Trophoblast cell (in vitro differentiated cells and primary cell): Measurements from ENCODE around the gene ARMC5.

Experiments
- DNase-seq, 2 donors: peaks; one replicate each; pipeline ENCODE4 v3.0.0-alpha.2; 2016
- H2AFZ ChIP-seq: 2 replicates; pipeline ENCODE4 v1.6.1; 2013; ENCODE audit warnings: low read length, moderate library complexity, mild to moderate bottlenecking; ENCODE audit not compliant: insufficient read depth, poor library complexity
- H2AK5ac ChIP-seq: 2 replicates; pipeline ENCODE4 v1.6.1; 2013; ENCODE audit warnings: mild to moderate bottlenecking, low read length
- H2BK120ac ChIP-seq: 2 replicates; pipeline ENCODE4 v1.6.1; 2013; ENCODE audit warnings: low read length, mild to moderate bottlenecking, moderate library complexity; ENCODE audit not compliant: insufficient read depth, poor library complexity
- H2BK12ac ChIP-seq: 2 replicates; pipeline ENCODE4 v1.6.1; 2013; ENCODE audit warnings: mild to moderate bottlenecking, low read length, moderate library complexity
- H2BK5ac ChIP-seq: 2 replicates; pipeline ENCODE4 v1.6.1; 2013; ENCODE audit warnings: low read length, low read depth, moderate library complexity, mild to moderate bottlenecking; ENCODE audit not compliant: poor library complexity
- H3K14ac ChIP-seq: 2 replicates; pipeline ENCODE4 v1.6.1; 2013; ENCODE audit warnings: mild to moderate bottlenecking, low read length
- H3K18ac ChIP-seq: 2 replicates; pipeline ENCODE4 v1.6.1; 2013; ENCODE audit warnings: mild to moderate bottlenecking, low read length
- H3K23ac ChIP-seq: 2 replicates; pipeline ENCODE4 v1.6.1; 2013; ENCODE audit warnings: low read length
- H3K27ac ChIP-seq: 2 replicates; pipeline ENCODE4 v1.5.1; 2013; ENCODE audit warnings: low read depth, mild to moderate bottlenecking, inconsistent platforms, low read length, moderate library complexity
- H3K27me3 ChIP-seq: 2 replicates; pipeline ENCODE4 v1.6.1; 2013; ENCODE audit warnings: inconsistent platforms, mild to moderate bottlenecking, low read length, moderate library complexity; ENCODE audit not compliant: insufficient read depth
- H3K36me3 ChIP-seq, 2 experiments: 1 replicate in 1 of 2; 2 replicates in 1 of 2; pipeline ENCODE4 v1.6.1; 2013; ENCODE audit warnings: low read length in 2 of 2, mild to moderate bottlenecking in 2 of 2, moderate library complexity in 1 of 2; ENCODE audit not compliant: insufficient read depth in 2 of 2, control insufficient read depth in 1 of 2
- H3K4ac ChIP-seq: 2 replicates; pipeline ENCODE4 v1.6.1; 2013; ENCODE audit warnings: low read depth, mild to moderate bottlenecking, low read length, moderate library complexity
- H3K4me1 ChIP-seq, 2 experiments: 1 replicate in 1 of 2; 2 replicates in 1 of 2; pipeline ENCODE4 v1.6.1; 2013; ENCODE audit warnings: low read length in 2 of 2, mild to moderate bottlenecking in 2 of 2, moderate library complexity in 1 of 2; ENCODE audit not compliant: insufficient read depth in 2 of 2, control insufficient read depth in 1 of 2
- H3K4me2 ChIP-seq: 2 replicates; pipeline ENCODE4 v1.6.1; 2013; ENCODE audit warnings: inconsistent platforms, mild to moderate bottlenecking, low read length, moderate library complexity
- H3K4me3 ChIP-seq: 2 replicates; pipeline ENCODE4 v1.5.1; 2013; ENCODE audit warnings: mild to moderate bottlenecking, low read depth, low read length, inconsistent platforms
- H3K79me1 ChIP-seq: one replicate; pipeline ENCODE4 v1.6.1; 2013; ENCODE audit warnings: low read length
- H3K79me2 ChIP-seq: 2 replicates; pipeline ENCODE4 v1.6.1; 2013; ENCODE audit warnings: low read length, mild to moderate bottlenecking; ENCODE audit not compliant: control insufficient read depth, insufficient read depth, poor library complexity
- H3K9ac ChIP-seq: 2 replicates; pipeline ENCODE4 v1.6.1; 2013; ENCODE audit warnings: mild to moderate bottlenecking, low read length
- H3K9me3 ChIP-seq: 2 replicates; pipeline ENCODE4 v1.6.1; 2013; ENCODE audit warnings: low read depth, mild to moderate bottlenecking, control low read depth, inconsistent platforms, low read length; ENCODE audit not compliant: insufficient read depth
- H4K12ac ChIP-seq: 2 replicates; pipeline ENCODE4 v1.6.1; 2013; ENCODE audit warnings: low read depth, mild to moderate bottlenecking, low read length, moderate library complexity
- H4K8ac ChIP-seq: 2 replicates; pipeline ENCODE4 v1.6.1; 2013; ENCODE audit warnings: low read depth, mild to moderate bottlenecking, low read length, moderate library complexity
- H4K91ac ChIP-seq: one replicate; pipeline ENCODE4 v1.6.1; 2013; ENCODE audit warnings: low read depth, mild to moderate bottlenecking, low read length, moderate library complexity
- WGBS: extraction: QIAGEN DNeasy Blood & Tissue Kit; methylation state at CpG from one replicate; pipeline ENCODE4 v1.1.7; 2013; ENCODE audit warnings: missing lambda C conversion rate; ENCODE audit not compliant: insufficient read length, insufficient coverage; ENCODE audit errors: extremely low coverage; 5-methylcytosine and 5-hydroxymethylcytosine counted together

Gene ARMC5

GRCh38 chr16:31472709-31473203, 13.5 kb downstream of the ARMC5 start:
- peak overlapping the region; percentile 28 for H4K12ac ChIP-seq
- H3K9me3 ChIP-seq: peaks cover 5% of the 10 kb centered on the region
- H3K4me2 ChIP-seq: peak overlapping the region; percentile 59
- peak overlapping the region; percentile 9 for H2AK5ac ChIP-seq
- peak overlapping the region; percentile 61 for H3K14ac ChIP-seq
- peak; percentile 33 to 38 for DNase-seq
- peaks cover 17% of the 10 kb centered on the region for H3K79me1 ChIP-seq
- H3K4me3 ChIP-seq: peak overlapping the region; percentile 75
- peak overlapping the region; percentile 48 for H2BK120ac ChIP-seq
- H2BK5ac ChIP-seq: no peak overlapping the region
- H2AFZ ChIP-seq: peak overlapping the region; percentile 68
- H3K27ac ChIP-seq: no peak overlapping the region
- no CpG with 5 or more reads among the region's 20 CpGs for WGBS
- peaks cover 12% of the 10 kb centered on the region for H3K79me2 ChIP-seq
- peak overlapping the region; percentile 66 for H3K18ac ChIP-seq
- H3K4ac ChIP-seq: no peak overlapping the region
- peaks cover 17 to 19% of the 10 kb centered on the region in 2 experiments for H3K4me1 ChIP-seq
- H3K9ac ChIP-seq: no peak overlapping the region
- H4K8ac ChIP-seq: peak overlapping the region; percentile 87
- no peak overlapping the region for H2BK12ac ChIP-seq
- no peak overlapping the region for H3K23ac ChIP-seq
- peaks cover 10% of the 10 kb centered on the region for H3K27me3 ChIP-seq
- H3K36me3 ChIP-seq: peaks cover 19% of the 10 kb centered on the region in 2 experiments
- peak overlapping the region; percentile 82 for H4K91ac ChIP-seq

DNA sequence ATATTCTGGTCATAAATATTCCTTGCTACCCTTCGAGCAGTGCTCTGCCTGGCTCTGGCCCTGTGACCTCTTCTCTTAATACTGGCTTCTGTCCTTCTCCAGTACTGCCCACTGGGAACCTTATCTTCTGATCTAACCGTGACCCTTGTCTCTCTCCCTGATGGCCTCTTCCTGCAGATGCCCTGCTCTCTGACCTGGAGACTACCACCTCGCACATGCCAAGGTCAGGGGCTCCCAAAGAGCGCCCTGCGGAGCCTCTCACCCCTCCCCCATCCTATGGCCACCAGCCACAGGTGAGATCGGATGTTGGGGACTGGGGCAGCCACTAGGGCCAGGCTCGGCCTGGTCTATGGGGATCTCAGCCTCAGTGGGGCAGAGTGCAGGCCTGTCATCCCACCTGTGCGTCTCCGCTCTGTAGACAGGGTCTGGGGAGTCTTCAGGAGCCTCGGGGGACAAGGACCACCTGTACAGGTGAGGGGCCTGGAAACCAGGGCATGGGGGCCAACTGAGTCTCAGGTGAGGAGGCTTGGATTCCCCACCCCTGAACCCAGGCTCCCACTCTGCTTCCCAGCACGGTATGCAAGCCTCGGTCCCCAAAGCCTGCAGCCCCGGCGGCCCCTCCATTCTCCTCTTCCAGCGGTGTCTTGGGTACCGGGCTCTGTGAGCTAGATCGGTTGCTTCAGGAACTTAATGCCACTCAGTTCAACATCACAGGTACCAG, 14.1 kb downstream of the ARMC5 start:
- Histone ChIP-seq H4K91ac (no peak overlapping the region), H3K4me3 (no peak overlapping the region), H3K27ac (no peak overlapping the region), H2AK5ac (no peak overlapping the region), H2AFZ (no peak overlapping the region), H3K23ac (no peak overlapping the region), H3K36me3 (peaks cover 20 to 22% of the 10 kb centered on the region in 2 experiments), H2BK120ac (no peak overlapping the region), H3K4me2 (no peak overlapping the region), H3K27me3 (peaks cover 10% of the 10 kb centered on the region), H3K9me3 (peaks cover 5% of the 10 kb centered on the region), H3K4me1 (peaks cover 17 to 20% of the 10 kb centered on the region in 2 experiments), H3K4ac (no peak overlapping the region), H2BK12ac (no peak overlapping the region), H3K14ac (no peak overlapping the region), H3K79me2 (peaks cover 12% of the 10 kb centered on the region), H4K12ac (no peak overlapping the region), H4K8ac (no peak overlapping the region), H3K9ac (no peak overlapping the region), H3K18ac (no peak overlapping the region), H2BK5ac (no peak overlapping the region), H3K79me1 (peaks cover 17% of the 10 kb centered on the region)
- no peak for DNase-seq
- no CpG with 5 or more reads among the region's 17 CpGs for WGBS

- H2BK120ac ChIP-seq: no peak overlapping the region
- H3K23ac ChIP-seq: no peak overlapping the region
- H3K18ac ChIP-seq: no peak overlapping the region
- no peak overlapping the region for H3K14ac ChIP-seq
- no peak overlapping the region for H2AFZ ChIP-seq
- no CpG with 5 or more reads among the region's 12 CpGs for WGBS
- no peak overlapping the region for H4K12ac ChIP-seq
- no peak overlapping the region for H3K27ac ChIP-seq
- H4K8ac ChIP-seq: no peak overlapping the region
- no peak overlapping the region for H3K9ac ChIP-seq
- peaks cover 5% of the 10 kb centered on the region for H3K9me3 ChIP-seq
- no peak overlapping the region for H2AK5ac ChIP-seq
- H3K79me1 ChIP-seq: peaks cover 17% of the 10 kb centered on the region
- H3K79me2 ChIP-seq: peaks cover 12% of the 10 kb centered on the region
- no peak overlapping the region for H2BK5ac ChIP-seq
- H4K91ac ChIP-seq: no peak overlapping the region
- H2BK12ac ChIP-seq: no peak overlapping the region
- no peak overlapping the region for H3K4me2 ChIP-seq
- peaks cover 20 to 22% of the 10 kb centered on the region in 2 experiments for H3K36me3 ChIP-seq
- peak overlapping the region; percentile 1 for H3K4me3 ChIP-seq
- peaks cover 17 to 20% of the 10 kb centered on the region in 2 experiments for H3K4me1 ChIP-seq
- peak; percentile 32 to 44 for DNase-seq
- no peak overlapping the region for H3K4ac ChIP-seq
- H3K27me3 ChIP-seq: peaks cover 10% of the 10 kb centered on the region
Observed at GRCh38 chr16:31474173-31474714, 14.9 kb downstream of the ARMC5 start.

DNA sequence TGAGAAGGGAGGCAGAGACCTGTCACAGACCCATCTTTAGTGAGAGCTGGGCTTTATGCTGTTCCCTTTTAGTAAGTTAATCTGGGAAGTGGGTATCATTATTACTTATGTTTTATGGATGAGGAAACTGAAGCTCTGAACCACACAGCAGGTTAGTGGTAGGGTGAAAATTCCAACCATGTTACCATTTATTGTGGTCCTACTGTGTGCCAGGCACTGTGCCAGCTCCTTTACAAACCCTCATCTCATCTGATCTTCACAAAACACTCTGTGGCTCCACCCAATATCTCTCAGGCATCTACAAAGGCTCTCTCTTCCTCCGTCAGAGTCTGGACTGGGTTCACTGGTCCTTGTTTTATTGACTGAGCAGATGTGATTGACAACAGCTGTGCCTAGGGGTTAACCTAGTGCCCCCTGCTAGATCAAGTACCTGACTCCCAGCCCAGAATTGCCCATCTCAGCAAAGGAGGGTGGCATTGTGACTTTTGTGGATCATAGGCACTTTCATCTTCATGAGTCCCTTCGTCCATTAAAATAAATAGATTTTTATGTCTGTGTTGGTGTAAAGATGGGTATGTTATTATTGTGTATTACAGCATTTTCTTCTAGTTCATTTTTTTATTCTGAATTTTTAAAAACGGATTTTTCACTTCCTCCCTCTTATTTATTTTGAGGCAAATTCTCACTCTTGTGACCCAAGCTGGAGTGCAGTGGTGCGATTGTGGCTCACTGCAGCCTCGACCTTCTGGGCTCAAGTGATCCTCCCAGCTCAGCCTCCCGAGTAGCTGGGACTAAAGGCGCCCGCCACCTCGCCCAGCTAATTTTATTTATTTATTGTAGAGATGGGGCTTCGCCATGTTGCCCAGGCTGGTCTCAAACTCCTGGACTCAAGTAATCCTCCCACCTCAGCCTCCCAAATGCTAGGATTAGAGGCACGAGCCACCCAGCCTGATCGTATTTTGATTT, 15.8 kb downstream of the ARMC5 start:
- H2BK5ac ChIP-seq: no peak overlapping the region
- H3K4me1 ChIP-seq: peaks cover 17 to 20% of the 10 kb centered on the region in 2 experiments
- H4K91ac ChIP-seq: no peak overlapping the region
- no peak overlapping the region for H2AFZ ChIP-seq
- H3K9ac ChIP-seq: no peak overlapping the region
- H3K4me3 ChIP-seq: no peak overlapping the region
- peaks cover 17% of the 10 kb centered on the region for H3K79me1 ChIP-seq
- no peak overlapping the region for H2BK12ac ChIP-seq
- no peak overlapping the region for H3K4me2 ChIP-seq
- H3K23ac ChIP-seq: no peak overlapping the region
- H3K27ac ChIP-seq: no peak overlapping the region
- no peak overlapping the region for H3K18ac ChIP-seq
- H3K9me3 ChIP-seq: peaks cover 5% of the 10 kb centered on the region
- H4K12ac ChIP-seq: no peak overlapping the region
- no peak overlapping the region for H2BK120ac ChIP-seq
- H3K27me3 ChIP-seq: peaks cover 10% of the 10 kb centered on the region
- no peak overlapping the region for H4K8ac ChIP-seq
- H3K36me3 ChIP-seq: peaks cover 20 to 22% of the 10 kb centered on the region in 2 experiments
- peaks cover 12% of the 10 kb centered on the region for H3K79me2 ChIP-seq
- H2AK5ac ChIP-seq: no peak overlapping the region
- no peak for DNase-seq
- WGBS: no CpG with 5 or more reads among the region's 12 CpGs
- H3K14ac ChIP-seq: no peak overlapping the region
- no peak overlapping the region for H3K4ac ChIP-seq
